Measurements from ENCODE around the gene TBCK. TPM values are rescaled to one million over a fixed set of nuclear protein-coding genes. Genes with fewer than 3 reads are reported as not detected.

The TBCK gene
- total and polyA plus RNA-seq, 9 of the 15 experiments (the other 6 are each of a cell fraction or from before 2014, with no cell fraction given) = 5.3 to 26.6 (median 16.2) TPM

GRCh38 chr4:106261980-106262379, 54.0 kb downstream of the TBCK start:
- no peak for DNase-seq (ENCODE audit: extremely low read depth in 1 of 4, low spot score in 3 of 4)
- peaks cover 0 to 3% of the 10 kb centered on the region in 2 experiments; a peak in 1 of 5 replicates for H3K4me1 ChIP-seq (replicated peaks in 1 of 2; ENCODE audit: control insufficient read depth in 2 of 2, insufficient read depth in 2 of 2, low read length in 2 of 2)
- no peak for FAIRE-seq
- intact Hi-C loops (cut with micrococcal nuclease) (no loop called here), in situ Hi-C loops (cut with MboI) (no loop called here)
- no peaks in the 10 kb centered on the region for H3K9me1 ChIP-seq (ENCODE audit: control insufficient read depth, insufficient read depth, low read length)
- H4K20me1 ChIP-seq (replicated peaks; ENCODE audit: control insufficient read depth, insufficient read depth, low read length) = no peaks in the 10 kb centered on the region
- H3K36me3 ChIP-seq (ENCODE audit: control insufficient read depth, insufficient read depth, low read length) = no peaks in the 10 kb centered on the region; the same call in 2 of the 3 replicates
- POLR2A ChIA-PET = no interaction called here
- no TSS peak for BruUV-seq (replicated peaks)
- no peak for ATAC-seq
- no peaks in the 10 kb centered on the region for H3K27me3 ChIP-seq (ENCODE audit: control insufficient read depth in 2 of 2, insufficient read depth in 2 of 2, low read length in 2 of 2)
- H3K9ac ChIP-seq (ENCODE audit: insufficient read depth in 1 of 2, low read depth in 2 of 2, low read length in 2 of 2) = no peak overlapping the region
- H3K4me3 ChIP-seq = no peak overlapping the region
- H3K9me3 ChIP-seq (replicated peaks; ENCODE audit: control insufficient read depth, insufficient read depth, low read depth, low read length) = no peaks in the 10 kb centered on the region
- no peak overlapping the region for H3K4me2 ChIP-seq (ENCODE audit: insufficient read depth, low read length)
- CTCF ChIA-PET (ENCODE audit: low intra/inter-chr PET ratio) = no interaction called here
- no peak overlapping the region for H2AFZ ChIP-seq (ENCODE audit: low read depth, low read length)
- TF ChIP-seq FIP1L1 (IDR thresholded peaks at IDR 0.05; ENCODE audit: low read depth, low read length, poor library complexity, severe bottlenecking) = no peak
- no peak overlapping the region for H3K27ac ChIP-seq (ENCODE audit: extremely low read depth, low read depth, low read length)
- WGBS (ENCODE audit: insufficient coverage, low coverage, missing lambda C conversion rate) = 60% methylated on average over 2 of the region's 2 CpGs
- H3K79me2 ChIP-seq (ENCODE audit: control insufficient read depth, insufficient read depth, low read length) = no peaks in the 10 kb centered on the region

GRCh38 chr4:106258145-106259045, 57.6 kb downstream of the TBCK start:
- no peak overlapping the region for H3K4me3 ChIP-seq
- no peak overlapping the region for H3K9ac ChIP-seq (ENCODE audit: insufficient read depth in 1 of 2, low read depth in 2 of 2, low read length in 2 of 2)
- H3K79me2 ChIP-seq (ENCODE audit: control insufficient read depth, insufficient read depth, low read length) = no peaks in the 10 kb centered on the region
- no peak overlapping the region for H3K4me2 ChIP-seq (ENCODE audit: insufficient read depth, low read length)
- DNase-seq (ENCODE audit: extremely low read depth in 1 of 4, low spot score in 3 of 4) (no peak), ATAC-seq (no peak), FAIRE-seq (no peak)
- intact Hi-C loops (cut with micrococcal nuclease) (no loop called here), in situ Hi-C loops (cut with MboI) (no loop called here)
- CTCF ChIA-PET (ENCODE audit: low intra/inter-chr PET ratio) = no interaction called here
- no peak overlapping the region for H2AFZ ChIP-seq (ENCODE audit: low read depth, low read length)
- TF ChIP-seq HMG20B (CRISPR knock-in tag; IDR thresholded peaks at IDR 0.05) (no peak), SMAD2 (IDR thresholded peaks at IDR 0.05; ENCODE audit: low read depth, low read length) (no peak), ELK3 (CRISPR knock-in tag; IDR thresholded peaks at IDR 0.05) (no peak), ETV6 (IDR thresholded peaks at IDR 0.05; ENCODE audit: borderline replicate concordance in 1 of 2, low read depth in 2 of 2, low read length in 1 of 2) (no peak), ETV6 (CRISPR knock-in tag; IDR thresholded peaks at IDR 0.05; ENCODE audit: borderline replicate concordance) (no peak), YBX1 (IDR thresholded peaks at IDR 0.05) (no peak), MEF2D (tag; conservative IDR thresholded peaks at IDR 0.05; ENCODE audit: low read depth) (no peak), KDM4B (IDR thresholded peaks at IDR 0.05; ENCODE audit: borderline replicate concordance in 2 of 2, low read depth in 1 of 2) (no peak), XRCC5 (IDR thresholded peaks at IDR 0.05; ENCODE audit: low read depth, low read length) (no peak), RBM17 (IDR thresholded peaks at IDR 0.05; ENCODE audit: borderline replicate concordance, low read depth, low read length) (no peak)
- POLR2A ChIA-PET = no interaction called here
- no peak overlapping the region for H3K27ac ChIP-seq (ENCODE audit: extremely low read depth, low read depth, low read length)
- H3K27me3 ChIP-seq (ENCODE audit: control insufficient read depth in 2 of 2, insufficient read depth in 2 of 2, low read length in 2 of 2) = no peaks in the 10 kb centered on the region
- H3K4me1 ChIP-seq (replicated peaks in 1 of 2; ENCODE audit: control insufficient read depth in 2 of 2, insufficient read depth in 2 of 2, low read length in 2 of 2) = peaks cover 0 to 3% of the 10 kb centered on the region in 2 experiments; a peak in 1 of 5 replicates
- H3K9me1 ChIP-seq (ENCODE audit: control insufficient read depth, insufficient read depth, low read length) = no peaks in the 10 kb centered on the region
- BruUV-seq (replicated peaks) = no TSS peak
- H3K36me3 ChIP-seq (ENCODE audit: control insufficient read depth, insufficient read depth, low read length) = peaks cover 4% of the 10 kb centered on the region; the same call in 1 of the 3 replicates
- no peaks in the 10 kb centered on the region for H4K20me1 ChIP-seq (replicated peaks; ENCODE audit: control insufficient read depth, insufficient read depth, low read length)
- 78% methylated on average over 4 of the region's 4 CpGs for WGBS (ENCODE audit: insufficient coverage, low coverage, missing lambda C conversion rate)
- no peaks in the 10 kb centered on the region for H3K9me3 ChIP-seq (replicated peaks; ENCODE audit: control insufficient read depth, insufficient read depth, low read depth, low read length)

Data from K562 (cell line).